ENCODE measurements around the gene PER1.

- no peak for TF ChIP-seq SUZ12 (IDR thresholded peaks at IDR 0.05)
- TF ChIP-seq ARNT (IDR thresholded peaks at IDR 0.05): no peak
- TF ChIP-seq BHLHE40 (IDR thresholded peaks at IDR 0.05; ENCODE audit: borderline replicate concordance): no peak
Observed at GRCh38 chr17:8138672-8139371, 13.4 kb downstream of the PER1 start.
